A549 (cell line): ENCODE results near the gene IL17RC.

Experiments
- CTCF ChIP-seq: fragments of >200 bp; sonication (Bioruptor Twin); formaldehyde crosslinking; IDR thresholded peaks from 3 replicates; pipeline ENCODE4 v1.5.1; 2016
- EP300 ChIP-seq, 2 experiments: fragments of >200 bp; sonication (Bioruptor Twin); formaldehyde crosslinking; IDR thresholded peaks; 2 replicates in 1 of 2; 3 replicates in 1 of 2; pipeline ENCODE4 v1.6.1; 2016 to 2017
- JUNB ChIP-seq: fragments of >200 bp; sonication (Bioruptor Twin); formaldehyde crosslinking; IDR thresholded peaks from 2 replicates; pipeline ENCODE4 v1.6.1; 2016
- MAZ ChIP-seq: fragments of 150-350 bp; IDR thresholded peaks from 2 replicates; pipeline ENCODE4 v1.6.1; 2014; ENCODE audit warnings: antibody characterized with exemption, low read depth, low read length, borderline replicate concordance
- POLR2A ChIP-seq: IDR thresholded peaks from 2 replicates; pipeline ENCODE4 v1.6.1; 2012; ENCODE audit warnings: mild to moderate bottlenecking, low read length
- POLR2AphosphoS2 ChIP-seq: conservative IDR thresholded peaks from 2 replicates; pipeline ENCODE4 v1.6.1; 2012; ENCODE audit warnings: low read length, improper control_type of control experiment, inconsistent platforms
- RARB ChIP-seq: fragments of 250-450 bp; sonication (Bioruptor Pico); IDR thresholded peaks from 2 replicates; pipeline ENCODE4 v1.8.0; 2021; ENCODE audit warnings: mild to moderate bottlenecking, moderate library complexity
- ZFP36 ChIP-seq: fragments of 450-650 bp; IDR thresholded peaks from 2 replicates; pipeline ENCODE4 v1.6.1; 2014; ENCODE audit warnings: borderline replicate concordance; ENCODE audit not compliant: partially characterized antibody
- TF ChIP-seq, protein P1 (sequence below): IDR thresholded peaks from 2 replicates; pipeline ENCODE4 v1.6.1; 2012

- TF ChIP-seq CTCF (no peak), POLR2A (no peak), RARB (CRISPR knock-in tag) (no peak), ZFP36 (no peak), MAZ (no peak), JUNB (no peak), POLR2AphosphoS2 (no peak), EP300 (IDR thresholded peaks at IDR 0.05) (no peak)
- TF ChIP-seq, protein P1, sequence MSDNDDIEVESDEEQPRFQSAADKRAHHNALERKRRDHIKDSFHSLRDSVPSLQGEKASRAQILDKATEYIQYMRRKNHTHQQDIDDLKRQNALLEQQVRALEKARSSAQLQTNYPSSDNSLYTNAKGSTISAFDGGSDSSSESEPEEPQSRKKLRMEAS, result no peak
Measured at GRCh38 chr3:9903904-9904303, 13.0 kb upstream of the IL17RC start.
